ENCODE measurements around the gene PTGER1.

The PTGER1 gene

DNA sequence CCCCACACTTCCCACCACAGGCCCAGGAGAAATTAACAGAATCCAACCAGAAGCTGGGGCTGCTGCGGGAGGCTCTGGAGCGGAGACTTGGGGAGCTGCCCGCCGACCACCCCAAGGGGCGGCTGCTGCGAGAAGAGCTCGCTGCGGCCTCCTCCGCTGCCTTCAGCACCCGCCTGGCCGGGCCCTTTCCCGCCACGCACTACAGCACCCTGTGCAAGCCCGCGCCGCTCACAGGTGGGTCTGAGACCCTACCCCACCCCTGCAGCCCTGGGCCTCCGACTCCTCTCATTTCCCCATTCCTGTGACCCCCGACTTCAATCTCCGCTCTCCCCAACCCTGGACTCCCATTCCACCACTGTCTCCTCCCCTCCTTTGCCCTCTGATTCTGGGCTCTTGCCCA is 24.3 kb downstream of the PTGER1 start:
- Histone ChIP-seq H3K27ac (no peak overlapping the region), H3K27me3 (no peaks in the 10 kb centered on the region), H3K4me1 (ENCODE audit: control insufficient read depth in 1 of 2, insufficient read depth in 1 of 2, low read depth in 1 of 2, low read length in 1 of 2) (no peaks in the 10 kb centered on the region), H3K9me3 (no peaks in the 10 kb centered on the region), H3K36me3 (peaks cover 98% of the 10 kb centered on the region), H3K4me3 (ENCODE audit: low read depth in 1 of 2, low read length in 1 of 2) (no peak overlapping the region)
- TF ChIP-seq, protein P1, sequence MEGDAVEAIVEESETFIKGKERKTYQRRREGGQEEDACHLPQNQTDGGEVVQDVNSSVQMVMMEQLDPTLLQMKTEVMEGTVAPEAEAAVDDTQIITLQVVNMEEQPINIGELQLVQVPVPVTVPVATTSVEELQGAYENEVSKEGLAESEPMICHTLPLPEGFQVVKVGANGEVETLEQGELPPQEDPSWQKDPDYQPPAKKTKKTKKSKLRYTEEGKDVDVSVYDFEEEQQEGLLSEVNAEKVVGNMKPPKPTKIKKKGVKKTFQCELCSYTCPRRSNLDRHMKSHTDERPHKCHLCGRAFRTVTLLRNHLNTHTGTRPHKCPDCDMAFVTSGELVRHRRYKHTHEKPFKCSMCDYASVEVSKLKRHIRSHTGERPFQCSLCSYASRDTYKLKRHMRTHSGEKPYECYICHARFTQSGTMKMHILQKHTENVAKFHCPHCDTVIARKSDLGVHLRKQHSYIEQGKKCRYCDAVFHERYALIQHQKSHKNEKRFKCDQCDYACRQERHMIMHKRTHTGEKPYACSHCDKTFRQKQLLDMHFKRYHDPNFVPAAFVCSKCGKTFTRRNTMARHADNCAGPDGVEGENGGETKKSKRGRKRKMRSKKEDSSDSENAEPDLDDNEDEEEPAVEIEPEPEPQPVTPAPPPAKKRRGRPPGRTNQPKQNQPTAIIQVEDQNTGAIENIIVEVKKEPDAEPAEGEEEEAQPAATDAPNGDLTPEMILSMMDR (IDR thresholded peaks at IDR 0.05), result no peak

DNA sequence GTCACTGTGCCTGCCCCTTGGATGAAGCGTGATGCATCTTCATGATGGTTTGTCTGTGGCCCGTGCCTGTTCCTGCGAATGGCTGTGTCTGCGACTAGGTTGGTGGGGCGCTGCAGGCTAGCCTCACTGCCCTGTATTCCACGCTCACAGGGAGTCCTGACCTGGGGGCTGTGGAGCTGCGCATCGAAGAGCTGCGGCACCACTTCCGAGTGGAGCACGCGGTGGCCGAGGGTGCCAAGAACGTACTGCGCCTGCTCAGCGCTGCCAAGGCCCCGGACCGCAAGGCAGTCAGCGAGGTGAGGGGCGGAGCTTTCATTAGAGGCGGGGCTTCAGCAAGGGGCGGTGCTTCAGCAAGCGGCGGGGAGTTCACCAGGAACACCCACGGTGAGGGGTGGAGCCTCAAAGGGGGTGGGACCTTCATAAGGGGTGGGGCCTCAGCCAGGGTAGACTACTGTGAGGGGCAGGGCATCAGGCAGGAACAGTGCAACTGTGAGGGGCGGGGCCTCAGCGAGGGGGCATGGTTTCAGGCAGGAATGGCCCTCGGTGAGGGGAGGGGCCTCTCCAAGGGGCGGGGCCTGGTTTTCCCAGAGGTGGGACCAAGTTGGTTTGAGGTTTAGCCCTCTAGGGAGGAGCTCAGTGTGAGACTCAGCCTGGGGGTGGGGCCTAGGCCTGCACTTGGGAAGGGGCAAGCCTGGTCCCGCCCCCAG is 24.8 kb downstream of the PTGER1 start:
- Histone ChIP-seq H3K27me3 (no peaks in the 10 kb centered on the region), H3K4me1 (ENCODE audit: control insufficient read depth in 1 of 2, insufficient read depth in 1 of 2, low read depth in 1 of 2, low read length in 1 of 2) (no peaks in the 10 kb centered on the region), H3K27ac (no peak overlapping the region), H3K9me3 (no peaks in the 10 kb centered on the region), H3K4me3 (ENCODE audit: low read depth in 1 of 2, low read length in 1 of 2) (no peak overlapping the region), H3K36me3 (peaks cover 98% of the 10 kb centered on the region)
- TF ChIP-seq, protein P1 (IDR thresholded peaks at IDR 0.05), result no peak

DNA sequence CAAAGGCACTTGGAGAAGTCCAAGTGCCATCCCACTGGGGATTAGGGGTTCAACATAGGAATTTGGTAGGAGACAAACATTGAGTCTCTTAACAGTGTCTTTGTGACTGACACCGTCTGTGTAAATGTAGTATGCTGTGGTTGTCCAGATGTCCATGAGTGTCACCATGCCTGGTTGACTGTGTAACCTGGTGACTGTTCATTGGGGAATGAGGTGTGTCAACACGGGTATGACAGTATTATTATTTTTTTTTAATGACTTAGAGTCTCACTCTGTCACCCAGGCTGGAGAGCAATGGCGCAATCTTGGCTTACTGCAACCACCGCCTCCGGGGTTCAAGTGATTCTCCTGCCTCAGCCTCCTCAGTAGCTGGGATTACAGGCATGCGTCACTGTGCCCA is 25.8 kb downstream of the PTGER1 start:
- H3K4me3 ChIP-seq (ENCODE audit: low read depth in 1 of 2, low read length in 1 of 2), result no peak overlapping the region
- no peak overlapping the region for H3K27ac ChIP-seq
- TF ChIP-seq, protein P1 (IDR thresholded peaks at IDR 0.05), result no peak
- H3K36me3 ChIP-seq, result peaks cover 98% of the 10 kb centered on the region
- H3K27me3 ChIP-seq, result no peaks in the 10 kb centered on the region
- no peaks in the 10 kb centered on the region for H3K9me3 ChIP-seq
- no peaks in the 10 kb centered on the region for H3K4me1 ChIP-seq (ENCODE audit: control insufficient read depth in 1 of 2, insufficient read depth in 1 of 2, low read depth in 1 of 2, low read length in 1 of 2)

GRCh38 chr19:14446336-14447036 is 28.7 kb downstream of the PTGER1 start:
- peaks cover 98% of the 10 kb centered on the region for H3K36me3 ChIP-seq
- no peak overlapping the region for H3K4me3 ChIP-seq (ENCODE audit: low read depth in 1 of 2, low read length in 1 of 2)
- no peak overlapping the region for H3K27ac ChIP-seq
- H3K4me1 ChIP-seq (ENCODE audit: control insufficient read depth in 1 of 2, insufficient read depth in 1 of 2, low read depth in 1 of 2, low read length in 1 of 2), result peaks cover under 1 to 5% of the 10 kb centered on the region in 2 experiments
- no peaks in the 10 kb centered on the region for H3K27me3 ChIP-seq
- H3K9me3 ChIP-seq, result no peaks in the 10 kb centered on the region
- TF ChIP-seq, protein P1 (IDR thresholded peaks at IDR 0.05), result no peak

- TF ChIP-seq, protein P1 (IDR thresholded peaks at IDR 0.05), result no peak
- Histone ChIP-seq H3K4me3 (ENCODE audit: low read depth in 1 of 2, low read length in 1 of 2) (no peak overlapping the region), H3K27ac (no peak overlapping the region), H3K36me3 (peaks cover 75% of the 10 kb centered on the region), H3K27me3 (no peaks in the 10 kb centered on the region), H3K4me1 (ENCODE audit: control insufficient read depth in 1 of 2, insufficient read depth in 1 of 2, low read depth in 1 of 2, low read length in 1 of 2) (peaks cover 28 to 31% of the 10 kb centered on the region in 2 experiments), H3K9me3 (no peaks in the 10 kb centered on the region)
Observed at GRCh38 chr19:14443632-14444216, 31.4 kb downstream of the PTGER1 start.
